Astrocyte of the spinal cord (primary cell): Measurements from ENCODE around the gene TOP2A.
"Not testable (repeated sequence)": the region's sequence is repeated elsewhere in the genome, so short reads cannot be mapped to it uniquely, and the experiment has no call there.

Experiments used
- DNase-seq: peaks from one replicate; pipeline ENCODE4 v3.0.0; 2011; ENCODE audit warnings: low read depth, low spot score
- H3K4me3 ChIP-seq: 2 replicates; pipeline ENCODE4 v1.5.1; 2011; ENCODE audit warnings: low read depth, mild to moderate bottlenecking, low read length, moderate library complexity
- CTCF ChIP-seq: IDR thresholded peaks from 2 replicates; pipeline ENCODE4 v1.5.1; 2012; ENCODE audit warnings: low read depth, mild to moderate bottlenecking, low read length, inconsistent platforms
- in situ Hi-C: cut with HindIII; loops from 2 replicates; pipeline ENCODE4 v1.10.0; 2017; ENCODE audit warnings: low sequenced_read_pairs

The TOP2A gene

GRCh38 chr17:40418428-40418706 lies 671 bp upstream of the TOP2A start:
- no peak for DNase-seq
- in situ Hi-C loops, result no loop called here
- peak overlapping the region; percentile 92 for H3K4me3 ChIP-seq
- no peak for TF ChIP-seq CTCF

GRCh38 chr17:40417258-40417608 lies 463 bp downstream of the TOP2A start:
- no peak for DNase-seq
- peak overlapping the region; percentile 92 for H3K4me3 ChIP-seq
- in situ Hi-C loops, result no loop called here
- peak; percentile 12 for TF ChIP-seq CTCF

- in situ Hi-C loops, result no loop called here
- H3K4me3 ChIP-seq, result peak overlapping the region; percentile 92
- TF ChIP-seq CTCF, result no peak
- no peak for DNase-seq
Measured at GRCh38 chr17:40416671-40417070, 1.0 kb downstream of the TOP2A start.

- peak; percentile 52 for TF ChIP-seq CTCF
- DNase-seq, result peak; percentile 56
- peak overlapping the region; percentile 92 for H3K4me3 ChIP-seq
- in situ Hi-C loops, result no loop called here
Measured at GRCh38 chr17:40415390-40415789, 2.3 kb downstream of the TOP2A start.

GRCh38 chr17:40414312-40414711 lies 3.4 kb downstream of the TOP2A start:
- in situ Hi-C loops, H3K4me3 ChIP-seq, DNase-seq: not testable (repeated sequence)

- in situ Hi-C loops, result no loop called here
- no peak for DNase-seq
- no peak for TF ChIP-seq CTCF
- no peak overlapping the region for H3K4me3 ChIP-seq
Measured at GRCh38 chr17:40412880-40413279, 4.8 kb downstream of the TOP2A start.

- no peak for DNase-seq
- no peak overlapping the region for H3K4me3 ChIP-seq
- TF ChIP-seq CTCF, result no peak
- in situ Hi-C loops, result no loop called here
Measured at GRCh38 chr17:40411821-40412220, 5.9 kb downstream of the TOP2A start.
